ENCODE data around the gene HS6ST1.

GRCh38 chr2:128284841-128285240 lies 33.8 kb downstream of the HS6ST1 start:
- TF ChIP-seq, protein P1, sequence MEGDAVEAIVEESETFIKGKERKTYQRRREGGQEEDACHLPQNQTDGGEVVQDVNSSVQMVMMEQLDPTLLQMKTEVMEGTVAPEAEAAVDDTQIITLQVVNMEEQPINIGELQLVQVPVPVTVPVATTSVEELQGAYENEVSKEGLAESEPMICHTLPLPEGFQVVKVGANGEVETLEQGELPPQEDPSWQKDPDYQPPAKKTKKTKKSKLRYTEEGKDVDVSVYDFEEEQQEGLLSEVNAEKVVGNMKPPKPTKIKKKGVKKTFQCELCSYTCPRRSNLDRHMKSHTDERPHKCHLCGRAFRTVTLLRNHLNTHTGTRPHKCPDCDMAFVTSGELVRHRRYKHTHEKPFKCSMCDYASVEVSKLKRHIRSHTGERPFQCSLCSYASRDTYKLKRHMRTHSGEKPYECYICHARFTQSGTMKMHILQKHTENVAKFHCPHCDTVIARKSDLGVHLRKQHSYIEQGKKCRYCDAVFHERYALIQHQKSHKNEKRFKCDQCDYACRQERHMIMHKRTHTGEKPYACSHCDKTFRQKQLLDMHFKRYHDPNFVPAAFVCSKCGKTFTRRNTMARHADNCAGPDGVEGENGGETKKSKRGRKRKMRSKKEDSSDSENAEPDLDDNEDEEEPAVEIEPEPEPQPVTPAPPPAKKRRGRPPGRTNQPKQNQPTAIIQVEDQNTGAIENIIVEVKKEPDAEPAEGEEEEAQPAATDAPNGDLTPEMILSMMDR (IDR thresholded peaks at IDR 0.05): no peak
- TF ChIP-seq EP300 (IDR thresholded peaks at IDR 0.05): no peak

Measured in gastroesophageal sphincter (tissue), 3 donors.